ENCODE data around the gene AKAP6. TPM values are rescaled to one million over a fixed set of nuclear protein-coding genes. Genes with fewer than 3 reads are reported as not detected.

The AKAP6 gene
- total and polyA plus RNA-seq, 8 donors, result 3.7 to 7.2 (median 6.0) TPM

DNA sequence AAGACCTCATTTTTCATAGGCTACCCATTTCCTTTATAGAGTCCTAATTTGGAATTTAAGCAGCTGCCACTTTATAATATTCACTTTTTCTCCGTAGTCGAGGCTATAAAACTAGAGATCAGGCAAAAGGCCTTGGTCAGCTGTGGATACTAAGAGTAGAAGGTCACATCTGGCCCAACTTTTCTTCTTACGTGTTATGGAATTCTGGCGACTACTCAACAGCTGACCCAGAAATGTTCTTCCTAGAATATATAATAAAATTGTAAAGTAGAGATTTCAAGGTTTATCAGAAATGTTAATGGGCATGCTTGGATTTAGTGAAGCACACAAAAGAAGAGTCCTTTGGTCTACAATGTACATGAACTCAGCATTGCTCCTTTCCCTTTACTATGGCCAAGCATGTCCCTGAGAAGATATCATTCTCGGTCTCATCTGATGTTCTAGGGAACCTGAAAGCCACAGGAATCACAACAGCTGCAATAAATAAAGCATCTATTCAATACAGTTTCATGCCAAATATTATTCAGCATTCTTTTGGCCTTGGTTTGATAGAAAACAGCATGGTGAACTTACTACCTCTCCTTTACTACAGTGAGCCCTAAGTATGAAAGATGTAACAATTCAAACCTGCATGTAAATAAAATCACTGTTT is 348.2 kb downstream of the AKAP6 start:
- H3K4me1 ChIP-seq, result no peaks in the 10 kb centered on the region
- TF ChIP-seq, protein P1, sequence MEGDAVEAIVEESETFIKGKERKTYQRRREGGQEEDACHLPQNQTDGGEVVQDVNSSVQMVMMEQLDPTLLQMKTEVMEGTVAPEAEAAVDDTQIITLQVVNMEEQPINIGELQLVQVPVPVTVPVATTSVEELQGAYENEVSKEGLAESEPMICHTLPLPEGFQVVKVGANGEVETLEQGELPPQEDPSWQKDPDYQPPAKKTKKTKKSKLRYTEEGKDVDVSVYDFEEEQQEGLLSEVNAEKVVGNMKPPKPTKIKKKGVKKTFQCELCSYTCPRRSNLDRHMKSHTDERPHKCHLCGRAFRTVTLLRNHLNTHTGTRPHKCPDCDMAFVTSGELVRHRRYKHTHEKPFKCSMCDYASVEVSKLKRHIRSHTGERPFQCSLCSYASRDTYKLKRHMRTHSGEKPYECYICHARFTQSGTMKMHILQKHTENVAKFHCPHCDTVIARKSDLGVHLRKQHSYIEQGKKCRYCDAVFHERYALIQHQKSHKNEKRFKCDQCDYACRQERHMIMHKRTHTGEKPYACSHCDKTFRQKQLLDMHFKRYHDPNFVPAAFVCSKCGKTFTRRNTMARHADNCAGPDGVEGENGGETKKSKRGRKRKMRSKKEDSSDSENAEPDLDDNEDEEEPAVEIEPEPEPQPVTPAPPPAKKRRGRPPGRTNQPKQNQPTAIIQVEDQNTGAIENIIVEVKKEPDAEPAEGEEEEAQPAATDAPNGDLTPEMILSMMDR (IDR thresholded peaks at IDR 0.05), result no peak
- H3K27me3 ChIP-seq, result no peaks in the 10 kb centered on the region
- DNase-seq (no peak), ATAC-seq (no peak)
- H3K4me3 ChIP-seq, result no peak overlapping the region
- peaks cover 0 to 7% of the 10 kb centered on the region in 2 donors for H3K9me3 ChIP-seq
- H3K36me3 ChIP-seq, result no peaks in the 10 kb centered on the region
- intact Hi-C loops (cut with DNase I), result no loop called here
- no peak overlapping the region for H3K27ac ChIP-seq

DNA sequence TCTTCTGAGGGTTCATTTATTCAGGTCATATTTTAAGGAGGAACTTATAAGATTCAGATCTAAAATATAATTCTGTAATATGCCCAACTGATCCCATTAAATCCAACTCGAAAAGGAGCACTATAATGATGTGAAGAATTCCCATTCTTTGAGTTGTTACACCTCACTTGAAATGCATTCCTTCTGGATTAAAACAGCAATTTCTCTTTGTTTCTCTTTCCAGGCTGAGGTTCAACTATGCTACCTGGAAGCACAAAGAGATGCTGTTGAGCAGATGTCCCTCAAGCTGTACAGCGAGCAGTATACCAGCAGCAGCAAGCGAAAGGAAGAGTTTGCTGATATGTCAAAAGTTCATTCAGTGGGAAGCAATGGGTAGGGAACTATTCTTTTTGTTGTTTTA is 349.0 kb downstream of the AKAP6 start:
- no peaks in the 10 kb centered on the region for H3K9me3 ChIP-seq
- no peak overlapping the region for H3K4me3 ChIP-seq
- no peaks in the 10 kb centered on the region for H3K27me3 ChIP-seq
- H3K27ac ChIP-seq, result no peak overlapping the region
- H3K36me3 ChIP-seq, result no peaks in the 10 kb centered on the region
- ATAC-seq (no peak), DNase-seq (no peak)
- intact Hi-C loops (cut with DNase I), result no loop called here
- TF ChIP-seq, protein P1 (IDR thresholded peaks at IDR 0.05), result no peak
- no peaks in the 10 kb centered on the region for H3K4me1 ChIP-seq

DNA sequence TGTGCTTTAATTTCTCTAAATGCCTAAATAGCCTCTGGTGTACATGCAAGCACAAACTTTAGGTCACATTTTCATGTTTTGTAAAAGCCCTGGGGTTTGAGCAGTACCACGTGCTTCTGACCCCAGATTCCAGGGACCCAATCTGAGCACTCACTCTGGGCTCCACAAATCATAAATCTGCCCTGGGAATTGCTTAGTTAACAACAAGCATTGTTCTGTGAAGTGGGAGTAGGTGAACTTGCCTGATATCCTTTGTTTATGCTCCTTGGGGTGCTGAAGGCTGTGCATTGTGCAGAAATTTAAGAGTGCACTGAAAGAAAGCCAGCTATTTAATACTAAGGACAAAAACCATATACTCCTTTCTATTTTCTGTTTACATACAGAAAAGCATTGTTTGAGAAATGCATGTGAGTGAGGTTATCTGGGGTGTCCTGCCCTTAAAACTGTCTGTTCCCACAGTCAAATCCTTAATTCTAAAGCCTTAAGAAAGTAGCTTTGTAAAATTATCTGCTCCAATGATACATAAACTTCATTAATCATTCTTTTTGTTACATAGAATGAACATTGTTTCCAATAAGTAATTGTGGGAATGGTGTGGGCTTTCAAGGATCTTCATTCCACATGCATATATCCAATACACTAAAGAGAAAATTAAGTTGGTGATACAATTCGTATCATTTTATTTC is 351.0 kb downstream of the AKAP6 start:
- Histone ChIP-seq H3K4me1 (no peaks in the 10 kb centered on the region), H3K4me3 (no peak overlapping the region), H3K36me3 (no peaks in the 10 kb centered on the region), H3K27me3 (no peaks in the 10 kb centered on the region), H3K9me3 (no peaks in the 10 kb centered on the region), H3K27ac (no peak overlapping the region)
- no peak for ATAC-seq
- intact Hi-C loops (cut with DNase I), result no loop called here
- TF ChIP-seq, protein P1 (IDR thresholded peaks at IDR 0.05), result no peak
- DNase-seq, result no peak

DNA sequence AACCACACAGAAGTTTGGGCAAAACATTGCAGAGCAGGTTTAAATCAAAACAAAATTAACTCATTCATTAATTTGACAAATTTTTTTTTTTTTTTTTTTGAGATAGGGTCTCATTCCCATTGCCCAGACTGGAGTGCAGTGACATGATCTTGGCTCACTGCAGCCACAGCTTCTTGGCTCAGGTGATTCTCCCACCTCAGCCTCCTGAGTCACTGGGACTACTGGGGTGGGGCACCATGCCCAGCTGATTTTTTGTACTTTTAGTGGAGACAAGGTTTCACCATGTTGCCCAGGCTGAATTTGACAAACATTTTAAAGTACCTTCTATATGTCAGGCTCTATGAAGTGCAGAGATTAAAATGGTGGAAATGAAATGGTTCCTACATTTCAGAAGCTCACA is 352.5 kb downstream of the AKAP6 start:
- no peaks in the 10 kb centered on the region for H3K36me3 ChIP-seq
- TF ChIP-seq, protein P1 (IDR thresholded peaks at IDR 0.05), result no peak
- no peaks in the 10 kb centered on the region for H3K9me3 ChIP-seq
- DNase-seq, result no peak
- H3K4me1 ChIP-seq, result no peaks in the 10 kb centered on the region
- no peak overlapping the region for H3K27ac ChIP-seq
- no peaks in the 10 kb centered on the region for H3K27me3 ChIP-seq
- no peak overlapping the region for H3K4me3 ChIP-seq
- intact Hi-C loops (cut with DNase I), result no loop called here
- no peak for ATAC-seq

DNA sequence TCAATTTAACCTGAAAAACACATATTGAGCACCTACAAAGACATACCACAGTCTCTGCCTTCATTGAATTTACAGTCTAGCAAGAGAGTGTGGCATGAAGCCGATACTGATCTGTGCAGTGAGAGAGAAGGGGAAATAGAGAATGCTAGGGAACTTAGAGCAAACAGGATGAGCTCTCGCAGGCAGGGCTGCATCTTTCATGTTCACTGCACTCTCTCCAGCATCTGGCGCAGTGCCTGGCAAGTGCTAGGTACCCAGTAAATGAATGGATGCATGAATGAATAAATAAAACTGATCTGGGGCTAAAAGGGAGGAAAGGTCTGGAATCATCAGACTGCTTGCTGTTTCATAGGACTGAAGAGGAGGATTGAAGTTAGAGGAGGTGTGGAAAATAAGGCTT is 353.1 kb downstream of the AKAP6 start:
- TF ChIP-seq, protein P1 (IDR thresholded peaks at IDR 0.05), result no peak
- intact Hi-C loops (cut with DNase I), result no loop called here
- Histone ChIP-seq H3K4me1 (no peaks in the 10 kb centered on the region), H3K27me3 (no peaks in the 10 kb centered on the region), H3K4me3 (no peak overlapping the region), H3K27ac (no peak overlapping the region), H3K9me3 (no peaks in the 10 kb centered on the region), H3K36me3 (no peaks in the 10 kb centered on the region)
- no peak for ATAC-seq
- DNase-seq, result no peak
